ENCODE results near the gene RHOXF2B.
"Not testable (repeated sequence)": the region's sequence is repeated elsewhere in the genome, so short reads cannot be mapped to it uniquely, and the experiment has no call there.

RHOXF2B gene

GRCh38 chrX:120077590-120077989 lies at the start of gene RHOXF2B:
TSS of gene RHOXF2B (minus strand) at chrX:120077690. CDS start at chrX:120077552, 138 bp downstream.
- DNase-seq (ENCODE audit: low spot score): not testable (repeated sequence)

- DNase-seq (ENCODE audit: low spot score): no peak
Observed at GRCh38 chrX:120125444-120125843, 48.0 kb upstream of the RHOXF2B start.

GRCh38 chrX:120120223-120120622 lies 42.7 kb upstream of the RHOXF2B start:
- DNase-seq (ENCODE audit: low spot score): no peak

- DNase-seq (ENCODE audit: low spot score): no peak
Observed at GRCh38 chrX:120115438-120115963, 38.0 kb upstream of the RHOXF2B start, which contains the start of gene RHOXF1. TSS of gene RHOXF1 (minus strand) at chrX:120115913. CDS start at chrX:120115862, 51 bp downstream.

GRCh38 chrX:120111611-120112010 lies 34.1 kb upstream of the RHOXF2B start:
- DNase-seq (ENCODE audit: low spot score): no peak

- DNase-seq (ENCODE audit: low spot score): no peak
Observed at GRCh38 chrX:120109378-120109777, 31.9 kb upstream of the RHOXF2B start.

GRCh38 chrX:120104707-120105106 lies 27.2 kb upstream of the RHOXF2B start:
- DNase-seq (ENCODE audit: low spot score): not testable (repeated sequence)

GRCh38 chrX:120101057-120101456 lies 23.6 kb upstream of the RHOXF2B start:
- DNase-seq (ENCODE audit: low spot score): not testable (repeated sequence)

GRCh38 chrX:120090208-120090607 lies 12.7 kb upstream of the RHOXF2B start:
- DNase-seq (ENCODE audit: low spot score): no peak

- DNase-seq (ENCODE audit: low spot score): no peak
Observed at GRCh38 chrX:120087289-120088017, 10.0 kb upstream of the RHOXF2B start.

- DNase-seq (ENCODE audit: low spot score): not testable (repeated sequence)
Observed at GRCh38 chrX:120085553-120086185, 8.2 kb upstream of the RHOXF2B start.

- DNase-seq (ENCODE audit: low spot score): not testable (repeated sequence)
Observed at GRCh38 chrX:120066169-120066568, 11.3 kb downstream of the RHOXF2B start.

GRCh38 chrX:120042712-120043111 lies 34.8 kb downstream of the RHOXF2B start:
- not testable (repeated sequence) for DNase-seq (ENCODE audit: low spot score)

- DNase-seq (ENCODE audit: low spot score): not testable (repeated sequence)
Observed at GRCh38 chrX:120042247-120042646, 35.2 kb downstream of the RHOXF2B start.

GRCh38 chrX:120040176-120040575 lies 37.3 kb downstream of the RHOXF2B start:
- not testable (repeated sequence) for DNase-seq (ENCODE audit: low spot score)

GRCh38 chrX:120039087-120039733 lies 38.3 kb downstream of the RHOXF2B start:
- not testable (repeated sequence) for DNase-seq (ENCODE audit: low spot score)

GRCh38 chrX:120036704-120037103 lies 40.8 kb downstream of the RHOXF2B start:
- no peak for DNase-seq (ENCODE audit: low spot score)

GRCh38 chrX:120035522-120036309 lies 41.8 kb downstream of the RHOXF2B start:
- not testable (repeated sequence) for DNase-seq (ENCODE audit: low spot score)

- no peak for DNase-seq (ENCODE audit: low spot score)
Observed at GRCh38 chrX:120029354-120029753, 48.1 kb downstream of the RHOXF2B start.

GRCh38 chrX:120023259-120023658 lies 54.2 kb downstream of the RHOXF2B start:
- no peak for DNase-seq (ENCODE audit: low spot score)

GRCh38 chrX:120022763-120023162 lies 54.7 kb downstream of the RHOXF2B start:
- DNase-seq (ENCODE audit: low spot score): no peak

Data from left forelimb (tissue), 1 donor.